SW480 (cell line): ENCODE results near the gene DIPK1A.

Experiments used
- DNase-seq: peaks from one replicate; pipeline ENCODE4 v3.0.0-alpha.2; 2016; ENCODE audit warnings: low spot score

The DIPK1A gene

GRCh38 chr1:92952714-92953113 lies 8.5 kb downstream of the DIPK1A start:
- DNase-seq, result no peak

- DNase-seq, result peak; percentile 37
Measured at GRCh38 chr1:92951141-92951582, 10.1 kb downstream of the DIPK1A start.

- peak; percentile 33 for DNase-seq
Measured at GRCh38 chr1:92949937-92950817, 11.1 kb downstream of the DIPK1A start.

- DNase-seq, result no peak
Measured at GRCh38 chr1:92948071-92948470, 13.2 kb downstream of the DIPK1A start.

- DNase-seq, result no peak
Measured at GRCh38 chr1:92945748-92946270, 15.5 kb downstream of the DIPK1A start.

GRCh38 chr1:92944901-92945747 lies 16.1 kb downstream of the DIPK1A start:
- no peak for DNase-seq

- no peak for DNase-seq
Measured at GRCh38 chr1:92943502-92943847, 17.8 kb downstream of the DIPK1A start.

- DNase-seq, result no peak
Measured at GRCh38 chr1:92940541-92940940, 20.7 kb downstream of the DIPK1A start.

- DNase-seq, result no peak
Measured at GRCh38 chr1:92937731-92938130, 23.5 kb downstream of the DIPK1A start.

GRCh38 chr1:92936865-92937264 lies 24.4 kb downstream of the DIPK1A start:
- no peak for DNase-seq

GRCh38 chr1:92934395-92935378 lies 26.6 kb downstream of the DIPK1A start:
- DNase-seq, result no peak

GRCh38 chr1:92933459-92933858 lies 27.8 kb downstream of the DIPK1A start:
- no peak for DNase-seq

GRCh38 chr1:92931691-92932090 lies 29.6 kb downstream of the DIPK1A start:
- DNase-seq, result no peak

- DNase-seq, result no peak
Measured at GRCh38 chr1:92929461-92929860, 31.8 kb downstream of the DIPK1A start.

GRCh38 chr1:92927870-92928269 lies 33.4 kb downstream of the DIPK1A start:
- no peak for DNase-seq

GRCh38 chr1:92926873-92927272 lies 34.4 kb downstream of the DIPK1A start:
- no peak for DNase-seq

- no peak for DNase-seq
Measured at GRCh38 chr1:92924501-92924900, 36.8 kb downstream of the DIPK1A start.

GRCh38 chr1:92923664-92924063 lies 37.6 kb downstream of the DIPK1A start:
- DNase-seq, result no peak

- DNase-seq, result no peak
Measured at GRCh38 chr1:92922356-92923035, 38.8 kb downstream of the DIPK1A start.

- no peak for DNase-seq
Measured at GRCh38 chr1:92921031-92922023, 39.9 kb downstream of the DIPK1A start.
